GM12864 (cell line): ENCODE data around the gene NEURL1.
A peak's percentile ranks its signal among the peaks of the same experiment; 100 is the strongest.

Source experiments
- DNase-seq: peaks from one replicate; pipeline ENCODE4 v3.0.0-alpha.2; 2011; ENCODE audit warnings: low read depth
- H3K4me3 ChIP-seq: 2 replicates; pipeline ENCODE4 v1.5.1; 2011; ENCODE audit warnings: mild to moderate bottlenecking, low read depth, low read length, control low read depth
- TF ChIP-seq, protein P1 (sequence below): IDR thresholded peaks from 2 replicates; pipeline ENCODE4 v1.5.1; 2011; ENCODE audit warnings: low read depth, mild to moderate bottlenecking, moderate library complexity, low read length, control low read depth, inconsistent platforms; ENCODE audit errors: missing control alignments

Gene NEURL1

DNA sequence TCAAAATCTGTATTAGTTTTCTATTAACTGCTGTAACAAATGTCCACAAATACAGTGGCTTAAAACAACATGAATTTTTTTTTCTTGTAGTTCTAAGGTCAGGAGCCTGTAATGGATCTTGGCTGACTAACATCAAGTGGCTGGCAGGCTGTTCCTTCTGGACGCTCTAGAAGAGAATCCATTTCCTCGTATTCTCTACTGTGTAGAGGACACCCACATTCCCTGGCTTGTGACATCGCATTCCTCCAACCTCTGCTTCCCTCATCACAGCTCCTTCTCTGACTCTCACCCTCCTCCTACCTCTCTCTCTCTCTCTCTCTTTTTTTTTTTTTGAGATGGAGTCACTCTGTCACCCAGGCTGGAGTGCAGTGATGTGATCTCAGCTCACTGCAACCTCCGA lies 30.0 kb upstream of the NEURL1 start:
- H3K4me3 ChIP-seq, result no peak overlapping the region
- TF ChIP-seq, protein P1, sequence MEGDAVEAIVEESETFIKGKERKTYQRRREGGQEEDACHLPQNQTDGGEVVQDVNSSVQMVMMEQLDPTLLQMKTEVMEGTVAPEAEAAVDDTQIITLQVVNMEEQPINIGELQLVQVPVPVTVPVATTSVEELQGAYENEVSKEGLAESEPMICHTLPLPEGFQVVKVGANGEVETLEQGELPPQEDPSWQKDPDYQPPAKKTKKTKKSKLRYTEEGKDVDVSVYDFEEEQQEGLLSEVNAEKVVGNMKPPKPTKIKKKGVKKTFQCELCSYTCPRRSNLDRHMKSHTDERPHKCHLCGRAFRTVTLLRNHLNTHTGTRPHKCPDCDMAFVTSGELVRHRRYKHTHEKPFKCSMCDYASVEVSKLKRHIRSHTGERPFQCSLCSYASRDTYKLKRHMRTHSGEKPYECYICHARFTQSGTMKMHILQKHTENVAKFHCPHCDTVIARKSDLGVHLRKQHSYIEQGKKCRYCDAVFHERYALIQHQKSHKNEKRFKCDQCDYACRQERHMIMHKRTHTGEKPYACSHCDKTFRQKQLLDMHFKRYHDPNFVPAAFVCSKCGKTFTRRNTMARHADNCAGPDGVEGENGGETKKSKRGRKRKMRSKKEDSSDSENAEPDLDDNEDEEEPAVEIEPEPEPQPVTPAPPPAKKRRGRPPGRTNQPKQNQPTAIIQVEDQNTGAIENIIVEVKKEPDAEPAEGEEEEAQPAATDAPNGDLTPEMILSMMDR, result no peak

DNA sequence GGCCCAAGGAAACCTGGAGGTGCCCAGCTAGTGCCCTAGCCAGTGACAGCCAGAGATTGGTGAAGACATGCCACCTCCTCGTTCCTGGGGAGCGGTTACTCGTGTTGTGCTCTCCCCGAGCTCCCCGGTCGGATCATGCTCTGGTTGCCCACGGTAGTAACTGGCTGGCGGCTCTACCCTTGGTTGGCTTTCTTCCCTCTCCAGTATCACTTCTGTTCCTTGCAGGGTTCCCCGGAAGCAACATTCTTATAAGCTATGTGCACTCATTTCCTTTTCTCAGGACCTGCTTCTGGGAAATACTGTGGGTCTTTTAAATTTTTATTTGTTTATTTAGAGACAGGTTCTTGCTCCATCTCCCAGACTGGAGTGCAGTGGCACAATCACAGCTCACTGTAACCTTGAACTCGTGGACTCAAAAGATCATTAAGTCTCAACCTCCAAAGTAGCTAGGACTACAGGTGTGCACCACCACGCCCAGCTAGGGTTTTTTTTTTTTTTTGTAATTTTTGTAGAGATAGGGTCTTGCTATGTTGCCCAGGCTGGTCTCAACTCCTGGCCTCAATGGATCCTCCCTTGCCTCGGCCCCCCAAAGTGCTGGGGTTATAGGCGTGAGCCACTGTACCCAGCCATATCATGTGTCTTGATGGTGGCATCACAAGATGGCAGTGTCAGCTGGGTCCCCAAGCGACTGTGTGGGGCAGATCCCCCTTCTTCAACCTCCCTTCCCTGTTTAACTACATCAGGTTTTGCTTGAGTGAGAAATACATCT lies 27.9 kb upstream of the NEURL1 start:
- no peak overlapping the region for H3K4me3 ChIP-seq
- TF ChIP-seq, protein P1, result no peak
- no peak for DNase-seq

More for the DNA sequence above, 30.0 kb upstream of the NEURL1 start:
- no peak for DNase-seq

DNA sequence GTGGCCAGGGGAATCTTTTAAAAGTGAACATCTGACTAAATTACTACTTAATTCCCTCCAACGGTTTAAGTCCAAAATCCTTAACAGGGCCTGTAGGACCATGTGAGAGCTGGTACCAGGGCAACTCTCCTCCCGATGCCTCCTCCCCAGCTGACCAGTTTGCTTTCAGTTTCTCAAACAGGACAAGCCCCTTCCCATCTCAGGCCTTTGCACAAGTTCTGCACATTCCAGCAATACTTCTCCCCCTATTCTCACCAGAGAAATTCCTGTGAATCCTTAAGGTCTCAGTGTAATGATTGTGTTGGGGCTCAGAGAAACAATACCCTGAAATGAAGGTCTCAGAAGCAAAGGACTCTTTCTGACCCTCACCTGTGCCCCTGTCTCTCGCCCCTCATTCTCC lies 26.8 kb upstream of the NEURL1 start:
- H3K4me3 ChIP-seq, result peak overlapping the region; percentile 44
- DNase-seq, result no peak

DNA sequence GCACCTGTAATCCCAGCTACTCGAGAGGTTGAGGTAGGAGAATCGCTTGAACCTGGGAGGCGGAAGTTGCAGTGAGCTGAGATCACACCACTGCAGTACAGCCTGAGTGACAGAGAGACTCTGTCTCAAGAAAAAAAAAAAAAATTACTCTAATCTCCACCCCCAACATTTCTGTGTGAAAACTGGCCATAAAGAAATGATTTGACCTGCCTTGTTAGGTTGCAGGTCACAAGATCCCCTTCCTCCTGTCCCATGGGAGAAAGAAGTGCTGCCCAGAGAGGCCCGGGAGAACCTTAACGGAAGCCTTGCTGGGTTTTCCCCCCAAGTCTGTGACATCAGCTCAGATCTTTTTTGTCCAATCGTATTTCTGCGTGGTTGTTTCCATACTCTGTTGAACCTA lies 26.1 kb upstream of the NEURL1 start:
- TF ChIP-seq, protein P1, result no peak
- no peak overlapping the region; the same call in 1 of the 2 replicates for H3K4me3 ChIP-seq
- peak; percentile 72 for DNase-seq

More for the DNA sequence above, 26.8 kb upstream of the NEURL1 start:
- TF ChIP-seq, protein P1, result no peak

DNA sequence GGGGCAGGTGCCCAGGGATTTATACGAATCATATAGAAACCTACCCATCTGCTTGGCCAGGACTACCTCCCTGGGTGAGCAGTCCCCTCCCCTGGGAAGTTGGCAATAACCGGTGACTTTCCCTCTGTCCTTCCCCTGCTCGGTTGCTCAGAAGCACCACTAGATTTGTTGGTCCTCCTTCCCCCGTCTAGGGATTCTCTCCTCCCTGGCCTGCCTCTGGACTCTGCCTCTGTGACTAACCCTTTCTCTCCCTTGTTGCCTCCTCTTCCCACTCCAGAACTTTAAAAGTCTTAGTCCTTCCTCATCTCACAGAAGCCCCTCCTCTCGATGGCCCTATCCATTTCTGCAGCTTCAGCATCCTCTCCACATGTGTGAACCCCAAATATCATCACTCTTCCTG lies 24.3 kb upstream of the NEURL1 start:
- DNase-seq, result no peak
- TF ChIP-seq, protein P1, result no peak
- no peak overlapping the region for H3K4me3 ChIP-seq

DNA sequence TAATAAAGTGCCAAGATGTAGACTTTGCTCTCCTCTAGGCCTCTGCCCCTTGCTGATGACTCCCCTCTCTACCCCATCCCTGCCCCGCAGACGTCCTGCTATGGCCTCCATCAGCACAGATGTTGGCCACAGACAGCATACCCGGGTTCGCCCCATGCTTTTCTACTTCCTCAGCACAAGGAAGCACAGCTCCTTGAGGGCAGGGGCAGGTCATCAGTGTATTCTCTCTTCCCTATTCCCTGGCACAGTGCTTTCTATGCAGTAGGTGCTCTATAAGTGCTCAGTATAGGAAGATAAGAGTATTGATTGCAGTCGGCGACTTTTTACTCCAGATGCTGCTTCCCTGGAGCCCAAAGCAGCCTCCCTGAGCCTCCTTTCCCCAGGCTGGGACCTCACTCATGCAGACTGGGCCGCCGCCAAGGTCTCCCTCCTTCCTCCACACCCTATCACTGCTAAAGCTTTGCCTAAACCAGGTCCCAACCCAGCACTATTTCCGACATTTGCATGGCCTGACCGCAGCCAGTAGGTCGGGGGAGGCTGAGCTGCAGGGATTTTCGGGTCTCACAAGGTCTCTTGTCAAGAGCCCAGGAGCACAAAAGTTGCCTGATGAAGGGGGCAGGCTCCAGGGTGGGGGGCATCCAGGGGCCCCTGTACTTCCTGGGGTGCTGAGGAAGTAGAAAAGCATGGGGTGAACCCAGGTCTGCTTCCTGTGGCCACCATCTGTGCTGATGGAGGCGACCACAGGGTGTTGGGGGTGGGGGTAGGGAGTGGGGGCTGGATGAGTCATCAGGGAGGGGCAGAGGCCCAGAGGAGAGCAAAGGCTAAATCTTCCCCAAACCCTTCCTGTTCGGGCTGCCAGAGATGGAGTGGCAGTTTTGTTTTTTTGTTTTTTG lies 22.5 kb upstream of the NEURL1 start:
- peak; percentile 97 for DNase-seq
- TF ChIP-seq, protein P1, result peak; percentile 5
- H3K4me3 ChIP-seq, result peak overlapping the region; percentile 32
